Skeletal muscle tissue (tissue), 1 donor: ENCODE data around the gene AGA. TPM values are rescaled to one million over a fixed set of nuclear protein-coding genes. Genes with fewer than 3 reads are reported as not detected.

Experiments used
- total RNA-seq: library from RNA; depleted of rRNA; stranded (reverse); fragments of >200 nt; gene quantifications from one replicate; pipeline ENCODE4 v1.2.3, GENCODE V29; 2014

AGA gene
- total RNA-seq, 1 donor from 2014 or later = 5.2 TPM

Other genes with a start within 250 kb of the AGA start
- gene NEIL3, start 132.6 kb downstream of the AGA start, total RNA-seq = 5.7 TPM